Left kidney (tissue), 2 donors: ENCODE measurements around the gene GOLGA3. TPM values are rescaled to one million over a fixed set of nuclear protein-coding genes. Genes with fewer than 3 reads are reported as not detected.

Source experiments
- DNase-seq: peaks from one replicate; pipeline ENCODE4 v3.0.0-alpha.2; 2013
- polyA plus RNA-seq: library from polyadenylated mRNA; unstranded; fragments of 120-200 nt; gene quantifications from one replicate; pipeline ENCODE4 v1.2.1, GENCODE V29; 2013; ENCODE audit not compliant: insufficient read length

Gene GOLGA3
- polyA plus RNA-seq, 1 donor: 33.6 TPM

DNA sequence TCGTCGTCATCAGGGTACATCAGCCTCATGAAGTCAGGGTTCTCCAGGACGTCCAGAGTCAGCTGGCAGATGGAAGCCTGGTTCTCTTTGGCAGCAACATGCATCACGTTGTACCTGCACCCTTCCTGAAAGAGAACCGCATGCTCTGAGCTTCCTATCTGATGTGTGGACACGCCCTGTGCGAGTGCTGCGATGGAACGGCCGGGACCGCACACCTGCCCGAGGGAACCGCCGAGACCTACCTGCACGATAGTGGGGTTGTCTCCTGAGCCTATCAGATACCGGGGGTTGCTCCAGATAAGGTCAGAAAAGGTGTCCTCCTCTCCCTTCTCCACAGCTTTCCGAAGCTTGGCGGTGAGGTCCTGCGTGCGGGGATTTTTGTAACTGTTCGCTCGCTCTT is 80.8 kb downstream of the GOLGA3 start:
- DNase-seq: no peak

DNA sequence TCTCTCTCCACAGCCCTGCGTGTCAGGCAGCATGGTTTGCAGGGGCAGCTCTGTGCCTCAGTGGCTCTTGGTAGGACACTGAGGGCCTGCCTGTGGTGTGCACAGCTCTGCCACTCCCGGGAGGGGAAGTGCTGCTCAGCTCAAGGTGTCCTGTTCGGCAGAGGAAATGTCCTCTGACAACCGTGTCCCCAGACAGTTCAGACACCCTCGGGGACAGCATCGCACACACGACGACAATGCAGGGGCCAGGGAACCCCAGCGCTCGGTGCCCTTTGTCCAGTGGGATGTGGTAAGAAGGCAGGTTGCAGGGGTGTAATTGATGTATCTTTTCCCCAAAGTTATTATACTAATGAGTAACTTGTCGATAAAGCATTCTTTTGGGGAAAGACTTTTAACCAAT is 81.3 kb downstream of the GOLGA3 start:
- no peak for DNase-seq

DNA sequence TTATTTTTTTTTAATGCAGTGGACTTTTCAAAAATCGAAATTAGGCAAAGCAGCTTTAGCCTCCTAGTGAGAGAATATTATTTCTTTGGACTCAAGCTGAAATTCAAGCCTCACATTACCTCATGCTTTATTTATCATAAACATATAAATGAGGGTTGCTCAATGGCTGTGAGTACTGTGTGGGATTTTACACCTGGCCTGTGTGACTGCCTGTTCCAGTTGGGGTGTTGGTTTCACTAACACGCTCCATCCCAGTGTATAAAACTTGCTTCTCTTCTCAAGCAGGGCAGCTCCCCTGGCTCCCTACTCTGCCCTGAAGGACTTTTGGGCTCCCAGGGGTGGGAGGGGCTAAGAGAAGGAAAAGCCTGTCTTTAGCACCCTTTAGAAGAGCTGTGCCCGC is 82.1 kb downstream of the GOLGA3 start:
- DNase-seq: no peak

DNA sequence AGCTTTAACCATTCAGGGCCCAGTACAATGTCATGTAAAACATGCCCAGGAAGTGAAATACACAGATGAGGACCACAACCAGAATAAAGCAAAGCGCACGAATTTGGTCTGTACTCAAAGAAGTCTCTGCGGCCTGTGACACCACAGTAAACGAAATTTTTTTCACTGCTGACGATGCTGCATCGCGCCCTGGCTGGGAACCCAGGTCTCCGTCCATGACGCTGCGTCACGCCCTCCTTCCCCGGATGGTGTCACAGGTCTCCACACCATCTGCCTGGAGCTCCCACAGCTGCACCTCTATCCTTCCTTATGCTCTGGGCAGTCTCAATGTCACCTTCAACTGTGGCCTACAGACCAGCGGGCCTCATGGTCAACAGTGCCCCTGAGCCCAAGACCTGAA is 84.8 kb downstream of the GOLGA3 start:
- no peak for DNase-seq

DNA sequence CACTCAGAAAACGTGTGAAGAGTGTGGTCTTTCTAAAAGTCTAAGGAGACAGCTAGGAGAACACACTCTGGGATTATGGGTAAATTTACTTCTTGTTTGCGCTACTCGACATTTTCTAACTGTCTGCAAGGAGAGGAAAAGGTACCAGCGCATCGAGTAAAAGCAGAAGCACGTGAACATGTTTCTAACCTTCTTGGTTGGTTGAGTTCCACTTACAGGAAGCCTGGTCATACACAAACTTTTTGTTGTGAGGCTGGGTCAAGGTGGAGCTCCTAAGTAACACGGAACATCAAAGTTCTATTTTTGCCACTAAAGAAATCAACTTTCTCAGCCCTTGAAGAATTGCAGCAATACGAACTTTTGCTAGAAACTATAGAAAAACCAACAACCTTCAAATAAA is 87.0 kb downstream of the GOLGA3 start:
- DNase-seq: no peak

DNA sequence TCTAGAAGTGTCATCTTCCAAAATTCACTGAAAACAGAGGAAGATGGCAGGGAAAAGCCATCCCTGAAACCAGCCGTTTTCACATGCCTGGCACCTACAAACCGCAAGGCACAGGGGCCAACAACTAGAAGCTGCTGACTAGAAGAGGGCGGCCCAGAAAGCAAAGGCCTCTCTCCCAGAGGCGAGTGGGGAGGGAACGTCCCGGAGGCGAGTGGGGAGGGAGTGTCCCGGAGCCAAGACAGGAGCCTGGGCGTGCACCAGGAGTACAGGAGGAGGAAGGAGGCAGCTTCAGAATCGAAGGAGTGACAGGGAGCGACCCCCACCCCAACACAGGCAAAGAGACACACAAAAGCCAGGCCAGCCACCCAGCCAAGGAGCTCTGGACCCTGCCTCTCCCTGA is 88.0 kb downstream of the GOLGA3 start:
- DNase-seq: no peak

DNA sequence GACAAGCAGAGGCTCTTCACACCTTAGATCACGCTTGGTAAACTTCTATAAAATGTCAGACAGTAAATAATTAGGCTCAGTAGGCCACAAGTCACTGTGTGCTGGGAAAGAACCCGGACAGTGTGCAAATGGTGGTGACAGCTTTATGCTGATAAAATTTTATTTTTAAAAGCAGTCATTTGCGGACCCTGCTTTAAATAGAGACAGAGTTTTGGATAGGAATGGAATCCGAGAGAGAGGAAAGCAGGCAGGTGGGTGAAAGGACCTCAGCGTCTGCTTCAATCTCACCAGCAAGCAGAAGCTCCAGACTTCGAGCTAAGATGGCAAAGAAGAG is 88.4 kb downstream of the GOLGA3 start:
- DNase-seq: no peak

DNA sequence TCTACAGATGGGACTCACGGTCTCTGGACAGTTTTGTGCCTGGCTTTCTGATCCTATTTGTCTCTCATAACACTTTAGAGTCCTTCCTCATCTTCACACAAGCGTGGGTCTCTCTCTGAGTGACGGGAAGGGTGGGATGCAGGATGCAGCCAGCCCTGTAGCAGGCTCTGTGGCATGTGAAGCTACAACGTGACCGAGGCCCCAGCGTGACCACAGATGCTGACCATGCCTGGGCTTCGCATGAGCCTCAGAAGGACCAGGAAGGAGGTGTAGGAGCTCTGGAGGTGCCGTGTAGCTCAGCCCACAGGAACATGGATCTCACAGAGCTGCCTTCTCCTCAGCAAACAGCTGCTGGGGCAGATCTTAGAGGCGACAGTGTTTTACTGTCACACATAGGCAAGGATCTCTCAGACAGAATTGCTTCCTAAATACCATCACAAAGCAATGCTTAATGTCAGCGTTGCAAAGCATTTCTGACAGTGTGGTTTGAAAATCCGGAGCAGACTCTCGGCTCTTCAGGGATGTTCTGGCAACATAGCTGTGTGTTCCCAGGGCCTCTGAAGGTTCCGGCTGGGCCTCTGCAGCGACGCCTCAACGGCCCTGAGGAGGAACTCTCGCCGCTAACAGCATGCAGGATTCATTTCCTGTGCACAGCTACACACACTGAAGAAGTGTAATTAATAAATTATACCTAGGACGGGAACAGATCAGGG is 88.9 kb downstream of the GOLGA3 start:
- no peak for DNase-seq

DNA sequence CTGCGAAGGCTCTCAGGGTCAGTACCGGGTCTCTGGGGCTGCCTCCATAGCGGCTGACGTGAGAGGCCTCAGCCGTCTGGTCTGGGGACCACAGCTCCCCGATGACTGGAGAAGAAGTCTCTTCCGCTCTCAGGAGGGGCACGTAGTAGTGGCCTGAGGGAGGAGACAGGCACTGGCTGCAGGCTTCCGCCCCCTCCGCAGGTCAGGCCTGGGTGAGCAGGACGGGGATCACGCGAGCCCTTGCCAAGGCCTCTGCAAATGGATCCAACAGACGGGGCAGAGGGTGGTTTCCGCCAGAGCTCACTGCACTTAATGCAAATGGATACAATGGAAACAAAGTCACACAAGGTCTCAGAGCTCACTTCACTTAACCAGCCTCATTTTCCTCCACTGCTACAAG is 91.8 kb downstream of the GOLGA3 start:
- no peak for DNase-seq

DNA sequence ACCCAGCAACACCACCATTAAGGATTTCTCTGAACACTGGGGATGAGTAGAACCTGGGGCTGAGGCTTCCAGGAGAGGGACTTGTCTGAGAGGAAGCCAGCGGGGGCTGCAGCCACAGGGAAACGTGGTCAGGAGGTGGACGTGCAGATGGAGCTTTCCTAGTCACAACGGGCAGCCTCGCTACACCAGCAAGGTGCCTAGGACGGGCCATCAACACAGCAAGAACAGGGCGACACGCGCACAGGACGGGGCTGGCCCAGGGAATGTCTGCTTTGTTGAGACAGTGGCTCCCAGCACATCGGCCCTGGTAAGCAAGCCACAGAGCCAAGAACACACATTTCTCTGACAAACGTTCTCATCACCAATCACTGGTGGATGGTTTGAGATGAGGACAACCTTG is 92.3 kb downstream of the GOLGA3 start:
- no peak for DNase-seq

DNA sequence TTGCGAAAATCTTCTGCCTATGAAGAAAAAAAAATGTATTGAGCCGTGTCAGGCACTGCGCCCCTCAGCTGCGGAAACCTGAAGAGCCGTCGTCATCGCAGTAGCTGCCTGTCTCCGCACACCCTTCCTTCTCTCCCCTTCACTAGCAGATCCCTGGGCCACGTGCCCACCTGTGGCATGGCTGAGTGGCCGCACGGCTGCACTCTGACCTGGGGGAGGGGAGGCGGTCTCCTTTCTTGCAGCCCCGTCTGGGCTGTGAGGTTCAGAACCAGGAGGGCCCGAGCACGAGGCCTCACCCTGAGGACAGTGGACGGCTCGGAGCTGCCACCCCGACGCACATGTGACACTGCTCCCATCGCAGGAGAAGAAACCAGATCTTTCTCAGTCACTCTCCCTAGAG is 93.2 kb downstream of the GOLGA3 start:
- DNase-seq: no peak

DNA sequence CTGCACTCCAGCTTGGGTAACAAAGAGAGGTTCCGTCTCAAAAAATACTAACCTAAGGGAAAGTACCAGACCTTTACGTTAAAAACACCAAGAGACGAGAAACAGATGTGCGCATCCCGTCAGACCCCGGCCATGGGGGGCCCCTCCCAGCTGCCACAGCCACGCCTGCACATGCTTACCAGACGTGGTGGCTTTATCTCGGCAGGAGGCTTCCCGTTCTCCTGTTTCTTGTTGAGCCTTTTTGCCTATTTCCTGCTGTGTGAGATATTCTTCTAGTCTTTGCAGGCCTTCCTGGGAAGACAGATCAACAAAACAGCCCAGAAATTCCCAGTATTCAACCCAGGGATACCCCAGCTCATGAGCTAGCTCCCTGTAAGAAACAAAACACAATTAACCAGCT is 94.5 kb downstream of the GOLGA3 start:
- DNase-seq: no peak

DNA sequence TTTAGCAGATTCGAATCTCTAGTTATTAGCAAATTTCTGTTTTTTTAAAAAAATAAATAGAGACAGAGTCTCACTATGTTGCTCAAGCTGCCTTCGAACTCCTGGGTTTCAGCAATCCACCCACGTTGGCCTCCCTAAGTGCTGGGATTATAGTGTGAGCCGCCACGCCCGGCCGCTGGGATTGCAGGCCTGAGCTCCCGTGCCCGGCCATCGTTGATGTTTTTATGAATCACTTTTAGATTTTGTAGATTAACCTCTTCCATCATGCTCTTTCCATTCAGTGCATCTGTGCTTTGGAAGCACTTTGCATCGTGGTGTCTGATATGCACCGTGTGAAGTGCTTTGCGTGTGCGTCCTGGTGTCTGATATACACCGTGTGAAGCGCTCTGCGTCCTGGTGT is 97.1 kb downstream of the GOLGA3 start:
- DNase-seq: no peak

DNA sequence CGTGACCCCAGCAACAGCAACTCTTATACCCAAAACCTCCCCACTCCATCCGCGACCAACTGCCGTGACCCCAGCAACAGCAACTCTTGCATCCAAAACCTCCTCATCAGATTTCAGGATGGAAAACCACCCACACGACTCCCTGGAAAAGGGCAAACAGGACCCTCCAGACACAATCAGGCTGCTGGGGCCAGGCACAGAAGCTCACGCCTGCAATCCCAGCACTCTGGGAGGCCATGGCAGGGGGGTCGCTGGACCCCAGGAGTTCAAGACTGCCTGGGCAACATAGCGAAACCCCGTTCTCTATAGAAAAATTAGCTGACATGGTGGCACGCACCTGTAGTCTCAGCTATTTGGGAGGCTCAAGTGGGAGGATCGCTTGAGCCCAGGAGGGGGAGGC is 98.3 kb downstream of the GOLGA3 start:
- DNase-seq: no peak

DNA sequence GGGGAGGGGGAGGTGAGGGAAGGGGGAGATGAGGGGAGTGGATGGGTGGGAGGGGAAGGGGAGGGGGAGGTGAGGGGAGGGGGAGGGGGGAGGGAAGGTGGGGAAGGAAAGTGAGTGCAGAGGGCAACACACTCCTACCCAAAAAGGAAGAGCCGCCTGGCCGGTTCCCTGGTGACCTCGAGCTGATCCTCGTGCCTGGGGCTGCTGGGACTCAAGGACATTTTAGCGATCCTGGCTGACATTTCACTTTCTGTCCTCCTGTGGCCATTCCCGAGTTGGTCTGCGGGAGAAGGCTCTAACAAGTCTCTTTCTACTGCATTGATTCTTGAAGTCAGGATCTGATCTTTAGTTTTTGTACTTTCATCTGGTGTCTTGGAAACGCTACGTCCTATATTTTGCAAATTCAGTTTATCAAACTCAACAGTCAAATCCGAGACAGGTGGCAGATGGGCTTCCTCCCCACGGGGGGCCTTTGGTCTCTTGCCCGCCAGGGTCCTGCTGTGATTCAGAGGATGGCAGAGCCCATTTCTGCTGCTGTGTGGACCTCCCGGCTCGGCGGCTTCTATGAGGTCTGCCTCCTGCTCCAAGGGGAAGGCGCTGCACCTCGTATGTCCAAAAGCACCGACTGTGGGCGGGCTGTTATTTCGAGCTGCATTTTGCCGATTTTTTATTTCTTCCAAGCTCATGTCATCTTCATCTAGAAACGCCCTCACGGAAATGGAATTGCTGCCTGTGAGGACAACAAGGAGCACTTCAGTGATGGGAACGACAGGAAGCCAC is 98.9 kb downstream of the GOLGA3 start:
- DNase-seq: no peak

DNA sequence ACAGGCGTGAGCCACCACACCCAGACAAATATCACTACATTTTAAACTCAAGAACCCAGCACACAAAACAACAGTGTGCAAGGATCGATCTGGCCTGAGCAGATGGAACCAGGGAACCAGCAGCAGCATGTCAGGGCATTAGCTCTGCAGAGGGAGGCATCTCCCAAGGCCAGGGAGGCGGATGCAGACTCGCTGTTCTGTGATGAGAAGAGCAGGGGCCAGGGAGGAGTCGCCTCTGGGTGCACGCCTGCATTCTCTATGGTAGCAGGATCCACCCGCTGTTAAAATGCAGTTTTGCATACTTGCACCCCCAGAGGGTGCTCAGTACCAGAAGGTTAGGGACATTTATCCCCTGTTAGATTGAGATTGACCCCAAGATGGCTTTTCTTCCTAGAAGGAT is 100.2 kb downstream of the GOLGA3 start:
- DNase-seq: no peak

DNA sequence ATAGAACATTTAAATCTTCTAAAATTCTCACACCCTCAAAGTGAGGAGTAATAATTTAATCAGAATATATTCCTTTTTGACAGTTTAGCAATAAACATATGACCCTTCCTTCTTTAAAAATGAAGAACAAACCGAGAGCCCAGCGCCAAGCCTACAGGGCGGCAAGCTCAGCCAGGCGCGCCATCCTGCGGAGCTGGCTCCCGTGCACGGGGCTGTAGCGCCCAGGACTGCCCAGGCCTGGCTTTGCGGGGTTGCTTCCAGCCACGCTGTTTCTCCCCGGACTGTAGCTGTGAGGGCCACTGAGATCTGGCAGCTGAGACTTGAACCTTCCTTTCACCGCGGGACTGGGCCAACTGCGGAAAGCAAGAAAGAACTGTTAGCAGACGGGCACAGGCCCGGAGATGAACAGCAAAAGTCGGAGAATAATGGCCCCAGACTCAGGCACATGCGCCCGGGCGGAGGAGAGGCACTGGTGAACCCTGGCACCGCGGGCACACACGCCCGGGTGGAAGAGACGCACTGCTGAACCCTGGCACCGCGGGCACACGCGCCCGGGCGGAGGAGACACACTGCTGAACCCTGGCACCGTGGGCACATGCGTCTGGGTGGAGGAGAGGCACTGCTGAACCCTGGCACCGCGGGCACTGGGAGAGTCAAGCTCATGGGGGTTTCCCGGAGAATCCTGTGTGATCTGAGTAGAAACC is 101.4 kb downstream of the GOLGA3 start:
- no peak for DNase-seq

DNA sequence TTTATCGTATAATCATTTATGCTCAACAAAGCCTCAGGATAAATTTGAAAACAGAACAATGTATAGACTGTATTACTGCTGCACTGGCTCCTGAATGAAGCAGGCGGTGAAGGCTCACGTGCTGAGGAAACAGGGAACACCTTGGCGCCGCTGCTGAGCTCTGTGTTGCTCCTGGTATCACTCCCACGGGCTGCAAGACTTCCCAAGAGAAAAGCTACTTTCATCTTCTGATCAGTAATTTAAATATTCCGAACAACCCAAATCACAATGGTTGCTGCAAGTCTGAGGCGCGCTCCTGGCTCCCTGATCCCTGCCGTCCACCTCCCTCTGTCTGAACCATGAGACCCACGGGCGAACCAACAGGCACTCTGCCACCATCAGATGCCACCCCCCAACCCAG is 102.3 kb downstream of the GOLGA3 start:
- no peak for DNase-seq

DNA sequence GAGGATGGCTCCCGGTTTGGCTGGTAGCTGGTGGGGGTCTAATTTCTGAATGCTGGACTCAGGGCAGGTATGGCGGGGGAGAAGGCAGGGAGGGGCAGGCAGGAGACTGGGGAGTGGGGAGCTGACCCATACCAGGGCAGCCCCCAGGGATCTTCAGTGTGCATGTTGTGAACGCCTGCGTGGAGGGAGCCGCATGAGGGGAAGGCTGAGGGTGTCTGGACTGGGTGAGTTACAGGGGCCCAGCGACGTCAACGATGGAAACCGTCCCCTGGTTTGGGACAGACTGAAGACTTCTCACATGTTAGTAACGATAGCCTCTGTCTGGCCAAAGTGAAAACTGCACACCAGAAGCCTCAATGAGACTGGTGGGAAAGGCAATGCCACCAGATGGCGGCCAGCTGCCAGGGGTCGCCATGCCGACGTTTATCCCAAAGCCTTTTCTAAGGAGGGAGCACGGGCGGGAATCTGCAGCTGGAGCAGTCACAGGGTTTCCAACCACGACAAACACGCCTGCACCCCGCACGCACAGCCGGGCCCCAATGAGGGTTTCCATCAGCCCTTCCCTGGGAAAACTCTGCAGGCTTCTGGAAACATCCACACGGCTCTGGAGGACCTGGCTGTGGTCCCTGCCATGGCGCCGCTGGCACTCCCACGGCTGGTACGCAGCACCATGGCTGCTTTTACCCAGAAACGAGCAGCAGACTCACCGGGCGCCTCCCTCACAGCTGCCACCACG is 104.0 kb downstream of the GOLGA3 start:
- DNase-seq: no peak

DNA sequence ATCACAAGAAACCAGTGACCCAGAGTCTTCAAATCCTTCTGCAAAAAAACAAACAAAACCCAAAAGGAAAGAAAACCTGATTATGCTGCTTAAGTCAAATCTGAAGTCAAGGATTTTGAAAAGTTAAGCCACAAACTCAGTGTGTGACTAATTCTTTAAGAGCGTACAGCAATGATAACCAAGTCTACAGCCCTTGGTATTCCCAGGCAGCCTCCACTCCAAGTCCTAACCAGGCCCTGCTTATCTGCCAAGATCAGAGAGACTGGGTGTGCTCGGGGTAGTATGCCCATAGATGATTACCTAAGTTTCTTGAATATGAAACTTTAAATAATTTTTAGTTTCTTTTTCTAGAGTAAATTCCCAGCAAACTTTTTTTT is 104.9 kb downstream of the GOLGA3 start:
- DNase-seq: no peak

DNA sequence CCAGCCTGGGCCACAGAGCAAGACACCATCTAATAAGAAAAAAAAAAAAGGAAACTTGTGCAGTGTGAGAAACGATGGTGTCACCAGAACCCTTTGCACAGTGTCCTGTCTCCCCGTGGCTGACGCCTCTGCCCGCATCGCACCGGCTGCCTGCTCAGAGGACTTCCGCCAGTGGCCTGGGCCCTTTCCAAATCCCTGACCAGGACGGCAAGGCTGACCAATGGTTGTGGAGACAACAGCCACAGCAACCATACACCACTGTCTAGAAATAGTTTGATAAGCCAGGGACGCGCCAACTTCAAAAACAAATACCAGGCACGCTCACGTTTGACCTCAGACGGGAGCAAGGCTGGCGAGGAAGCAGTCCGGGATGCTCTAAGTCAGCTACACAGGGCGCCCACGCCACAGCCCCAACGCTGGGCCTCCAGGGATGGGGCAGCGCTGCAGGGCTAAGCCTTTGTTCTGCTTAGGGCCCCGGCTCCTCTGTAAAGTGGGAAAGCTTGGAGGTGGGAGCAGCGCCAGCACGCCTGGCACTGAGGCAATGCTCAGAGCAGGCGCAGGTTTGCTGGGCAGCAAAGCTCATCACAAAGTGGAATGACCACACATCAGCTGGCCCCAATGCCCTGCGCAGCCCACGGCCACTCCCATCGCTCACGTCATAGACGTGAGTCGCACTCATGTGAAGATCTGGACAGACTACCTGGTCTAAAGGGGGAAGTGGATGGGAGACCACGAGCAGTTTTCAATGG is 105.5 kb downstream of the GOLGA3 start:
- no peak for DNase-seq
